Measurements from ENCODE around the gene SCFD2. TPM values are rescaled to one million over a fixed set of nuclear protein-coding genes. Genes with fewer than 3 reads are reported as not detected.
"Not testable (repeated sequence)": the region's sequence is repeated elsewhere in the genome, so short reads cannot be mapped to it uniquely, and the experiment has no call there.

SCFD2 gene
- 15.4 TPM for polyA plus RNA-seq (2013)

GRCh38 chr4:53365486-53366300, at the start of gene SCFD2:
Gene SCFD2, minus strand, starts transcription at chr4:53366061.
- peaks cover 18 to 34% (median 26%) of the 10 kb centered on the region in 4 experiments for H3K4me1 ChIP-seq (ENCODE audit: control extremely low read depth in 1 of 4, control insufficient read depth in 4 of 4, insufficient read depth in 4 of 4, low read length in 3 of 4)
- H3K27me3 ChIP-seq (replicated peaks in 2 of 5; ENCODE audit: control insufficient read depth in 4 of 5, insufficient read depth in 5 of 5, low read length in 4 of 5), result no peaks in the 10 kb centered on the region
- peak; percentile 99 for DNase-seq
- H3K36me3 ChIP-seq (ENCODE audit: control insufficient read depth in 4 of 4, insufficient read depth in 4 of 4, low read length in 3 of 4), result no peaks in the 10 kb centered on the region
- peak within 1 kb of the TSS; percentile 66 to 100 (median 97) for H3K4me3 ChIP-seq (ENCODE audit: control insufficient read depth in 1 of 7, extremely low read depth in 1 of 7, insufficient read depth in 4 of 7, low read depth in 2 of 7, low read length in 6 of 7)
- ChIA-PET POLR2A (interaction anchor here (0.5 to 1.5 kb wide), 3 partner anchors 12 to 353 kb away, joined by 3 to 5 read pairs (median 3); partner anchors contain the start of gene FIP1L1), CTCF (interaction anchor here (1.4 to 1.7 kb wide), 3 partner anchors 10 to 14 kb away, joined by 3 to 7 read pairs (median 5); partner anchors contain the start of gene FIP1L1)
- H3K9me3 ChIP-seq (ENCODE audit: control extremely low read depth in 1 of 5, control insufficient read depth in 4 of 5, insufficient read depth in 2 of 5, low read depth in 1 of 5, low read length in 4 of 5), result no peaks in the 10 kb centered on the region
- peak within 1 kb of the TSS; percentile 67 to 89 for H3K27ac ChIP-seq (ENCODE audit: insufficient read depth in 1 of 2, low read depth in 1 of 2, low read length in 2 of 2, poor library complexity in 1 of 2, severe bottlenecking in 2 of 2)
- WGBS (ENCODE audit: insufficient coverage), result under 1% methylated on average over 44 of the region's 51 CpGs

- H3K27me3 ChIP-seq (replicated peaks in 2 of 5; ENCODE audit: control insufficient read depth in 4 of 5, insufficient read depth in 5 of 5, low read length in 4 of 5); H3K27ac ChIP-seq (ENCODE audit: insufficient read depth in 1 of 2, low read depth in 1 of 2, low read length in 2 of 2, poor library complexity in 1 of 2, severe bottlenecking in 2 of 2); H3K4me3 ChIP-seq (ENCODE audit: control insufficient read depth in 1 of 7, extremely low read depth in 1 of 7, insufficient read depth in 4 of 7, low read depth in 2 of 7, low read length in 6 of 7); DNase-seq; H3K9me3 ChIP-seq (ENCODE audit: control extremely low read depth in 1 of 5, control insufficient read depth in 4 of 5, insufficient read depth in 2 of 5, low read depth in 1 of 5, low read length in 4 of 5); POLR2A ChIA-PET; H3K4me1 ChIP-seq (ENCODE audit: control extremely low read depth in 1 of 4, control insufficient read depth in 4 of 4, insufficient read depth in 4 of 4, low read length in 3 of 4); CTCF ChIA-PET: not testable (repeated sequence)
- peaks cover 3 to 18% (median 11%) of the 10 kb centered on the region in 4 experiments for H3K36me3 ChIP-seq (ENCODE audit: control insufficient read depth in 4 of 4, insufficient read depth in 4 of 4, low read length in 3 of 4)
- WGBS (ENCODE audit: insufficient coverage), result 83% methylated on average over 8 of the region's 11 CpGs
Observed at GRCh38 chr4:53409479-53409878, 43.6 kb upstream of the SCFD2 start.

GRCh38 chr4:53380221-53380620, 14.4 kb upstream of the SCFD2 start:
- Histone ChIP-seq H3K36me3 (ENCODE audit: control insufficient read depth in 4 of 4, insufficient read depth in 4 of 4, low read length in 3 of 4) (peaks cover 8 to 26% (median 15%) of the 10 kb centered on the region in 4 experiments), H3K27ac (ENCODE audit: insufficient read depth in 1 of 2, low read depth in 1 of 2, low read length in 2 of 2, poor library complexity in 1 of 2, severe bottlenecking in 2 of 2) (no peak overlapping the region), H3K27me3 (replicated peaks in 2 of 5; ENCODE audit: control insufficient read depth in 4 of 5, insufficient read depth in 5 of 5, low read length in 4 of 5) (no peaks in the 10 kb centered on the region), H3K4me3 (ENCODE audit: control insufficient read depth in 1 of 7, extremely low read depth in 1 of 7, insufficient read depth in 4 of 7, low read depth in 2 of 7, low read length in 6 of 7) (peak overlapping the region in 1 of 7 experiments; percentile 3), H3K9me3 (ENCODE audit: control extremely low read depth in 1 of 5, control insufficient read depth in 4 of 5, insufficient read depth in 2 of 5, low read depth in 1 of 5, low read length in 4 of 5) (no peaks in the 10 kb centered on the region), H3K4me1 (ENCODE audit: control extremely low read depth in 1 of 4, control insufficient read depth in 4 of 4, insufficient read depth in 4 of 4, low read length in 3 of 4) (peaks cover 12 to 27% (median 19%) of the 10 kb centered on the region in 4 experiments)
- WGBS (ENCODE audit: insufficient coverage), result 90% methylated on average over 4 of the region's 4 CpGs
- CTCF ChIA-PET, result interaction anchor here (0.7 to 1.9 kb wide), 6 partner anchors 9 to 854 kb away, joined by 3 to 8 read pairs (median 4); partner anchors contain the start of gene SCFD2
- POLR2A ChIA-PET, result no interaction called here
- no peak for DNase-seq

- H3K27ac ChIP-seq (ENCODE audit: insufficient read depth in 1 of 2, low read depth in 1 of 2, low read length in 2 of 2, poor library complexity in 1 of 2, severe bottlenecking in 2 of 2), result peak overlapping the region; percentile 78 to 91
- 0% methylated on average over 8 of the region's 10 CpGs for WGBS (ENCODE audit: insufficient coverage)
- H3K4me1 ChIP-seq (ENCODE audit: control extremely low read depth in 1 of 4, control insufficient read depth in 4 of 4, insufficient read depth in 4 of 4, low read length in 3 of 4), result peaks cover 12 to 27% (median 19%) of the 10 kb centered on the region in 4 experiments
- H3K4me3 ChIP-seq (ENCODE audit: control insufficient read depth in 1 of 7, extremely low read depth in 1 of 7, insufficient read depth in 4 of 7, low read depth in 2 of 7, low read length in 6 of 7), result peak overlapping the region; percentile 85 to 96 (median 93)
- no peaks in the 10 kb centered on the region for H3K9me3 ChIP-seq (ENCODE audit: control extremely low read depth in 1 of 5, control insufficient read depth in 4 of 5, insufficient read depth in 2 of 5, low read depth in 1 of 5, low read length in 4 of 5)
- POLR2A ChIA-PET, result interaction anchor here (0.8 to 1.7 kb wide), 4 partner anchors 12 to 42 kb away, joined by 3 to 5 read pairs (median 4); partner anchors contain the start of gene SCFD2
- no peak for DNase-seq
- H3K27me3 ChIP-seq (replicated peaks in 2 of 5; ENCODE audit: control insufficient read depth in 4 of 5, insufficient read depth in 5 of 5, low read length in 4 of 5), result no peaks in the 10 kb centered on the region
- peaks cover 4 to 13% (median 9%) of the 10 kb centered on the region in 4 experiments for H3K36me3 ChIP-seq (ENCODE audit: control insufficient read depth in 4 of 4, insufficient read depth in 4 of 4, low read length in 3 of 4)
- CTCF ChIA-PET, result interaction anchor here (1.9 kb wide), 1 partner anchor 11 kb away, joined by 8 read pairs; no protein-coding TSS in a partner anchor
Observed at GRCh38 chr4:53378171-53378482, 12.3 kb upstream of the SCFD2 start.

- WGBS (ENCODE audit: insufficient coverage), result under 1% methylated on average over 78 of the region's 85 CpGs
- CTCF ChIA-PET, result interaction anchor here (1.9 kb wide), 1 partner anchor 11 kb away, joined by 7 read pairs; no protein-coding TSS in a partner anchor
- H3K27ac ChIP-seq (ENCODE audit: insufficient read depth in 1 of 2, low read depth in 1 of 2, low read length in 2 of 2, poor library complexity in 1 of 2, severe bottlenecking in 2 of 2), result peak within 1 kb of the TSS; percentile 78 to 91
- peak; percentile 92 to 96 (median 94) for DNase-seq
- peaks cover under 1 to 11% (median 6%) of the 10 kb centered on the region in 4 experiments for H3K36me3 ChIP-seq (ENCODE audit: control insufficient read depth in 4 of 4, insufficient read depth in 4 of 4, low read length in 3 of 4)
- H3K9me3 ChIP-seq (ENCODE audit: control extremely low read depth in 1 of 5, control insufficient read depth in 4 of 5, insufficient read depth in 2 of 5, low read depth in 1 of 5, low read length in 4 of 5), result no peaks in the 10 kb centered on the region
- POLR2A ChIA-PET, result interaction anchor here (0.9 to 1.7 kb wide), 3 partner anchors 11 to 43 kb away, joined by 3 to 5 read pairs (median 3); partner anchors contain the start of gene SCFD2
- H3K4me1 ChIP-seq (ENCODE audit: control extremely low read depth in 1 of 4, control insufficient read depth in 4 of 4, insufficient read depth in 4 of 4, low read length in 3 of 4), result peaks cover 12 to 27% (median 19%) of the 10 kb centered on the region in 4 experiments
- peak within 1 kb of the TSS; percentile 85 to 96 (median 93) for H3K4me3 ChIP-seq (ENCODE audit: control insufficient read depth in 1 of 7, extremely low read depth in 1 of 7, insufficient read depth in 4 of 7, low read depth in 2 of 7, low read length in 6 of 7)
- H3K27me3 ChIP-seq (replicated peaks in 2 of 5; ENCODE audit: control insufficient read depth in 4 of 5, insufficient read depth in 5 of 5, low read length in 4 of 5), result no peaks in the 10 kb centered on the region
Observed at GRCh38 chr4:53377319-53378170, 11.7 kb upstream of the SCFD2 start, which contains the start of gene FIP1L1. Gene FIP1L1, plus strand, starts transcription at chr4:53377641. Its CDS starts 198 bp downstream, at chr4:53377839.

GRCh38 chr4:53376900-53377299, 11.0 kb upstream of the SCFD2 start:
- ChIA-PET CTCF (interaction anchor here (1.9 kb wide), 1 partner anchor 10 kb away, joined by 7 read pairs; no protein-coding TSS in a partner anchor), POLR2A (interaction anchor here (1.7 kb wide), 1 partner anchor 35 kb away, joined by 3 read pairs; no protein-coding TSS in a partner anchor)
- DNase-seq, result no peak
- 76% methylated on average over 2 of the region's 5 CpGs for WGBS (ENCODE audit: insufficient coverage)
- Histone ChIP-seq H3K27me3 (replicated peaks in 2 of 5; ENCODE audit: control insufficient read depth in 4 of 5, insufficient read depth in 5 of 5, low read length in 4 of 5) (no peaks in the 10 kb centered on the region), H3K27ac (ENCODE audit: insufficient read depth in 1 of 2, low read depth in 1 of 2, low read length in 2 of 2, poor library complexity in 1 of 2, severe bottlenecking in 2 of 2) (peak overlapping the region; percentile 78 to 91), H3K9me3 (ENCODE audit: control extremely low read depth in 1 of 5, control insufficient read depth in 4 of 5, insufficient read depth in 2 of 5, low read depth in 1 of 5, low read length in 4 of 5) (no peaks in the 10 kb centered on the region), H3K4me1 (ENCODE audit: control extremely low read depth in 1 of 4, control insufficient read depth in 4 of 4, insufficient read depth in 4 of 4, low read length in 3 of 4) (peaks cover 12 to 27% (median 19%) of the 10 kb centered on the region in 4 experiments), H3K4me3 (ENCODE audit: control insufficient read depth in 1 of 7, extremely low read depth in 1 of 7, insufficient read depth in 4 of 7, low read depth in 2 of 7, low read length in 6 of 7) (peak overlapping the region in 6 of 7 experiments; percentile 86 to 96 (median 94)), H3K36me3 (ENCODE audit: control insufficient read depth in 4 of 4, insufficient read depth in 4 of 4, low read length in 3 of 4) (peaks cover 0 to 5% (median 3%) of the 10 kb centered on the region in 4 experiments)

Data from common myeloid progenitor, CD34-positive (primary cell).